Activated naive CD8-positive, alpha-beta T cell treated with anti-CD3 and anti-CD28 coated beads for 36 hours (primary cell): ENCODE measurements around the gene ATG3. TPM values are rescaled to one million over a fixed set of nuclear protein-coding genes. Genes with fewer than 3 reads are reported as not detected.
"Not testable (repeated sequence)": the region's sequence is repeated elsewhere in the genome, so short reads cannot be mapped to it uniquely, and the experiment has no call there.

Source experiments
- DNase-seq: peaks from one replicate; pipeline ENCODE4 v3.0.0; 2021
- H3K27ac Mint-ChIP-seq: one replicate; pipeline ENCODE4 v1.8.0; 2022; ENCODE audit warnings: mild to moderate bottlenecking, moderate library complexity, mixed read lengths
- H3K27me3 Mint-ChIP-seq: one replicate; pipeline ENCODE4 v1.8.0; 2022; ENCODE audit warnings: mild to moderate bottlenecking, mixed read lengths
- H3K36me3 Mint-ChIP-seq: one replicate; pipeline ENCODE4 v1.8.0; 2021; ENCODE audit warnings: mild to moderate bottlenecking, mixed read lengths
- H3K4me1 Mint-ChIP-seq: one replicate; pipeline ENCODE4 v1.8.0; 2021; ENCODE audit warnings: mixed read lengths
- H3K4me3 Mint-ChIP-seq: one replicate; pipeline ENCODE4 v1.8.0; 2022; ENCODE audit warnings: mild to moderate bottlenecking, moderate library complexity, mixed read lengths
- H3K9me3 Mint-ChIP-seq: one replicate; pipeline ENCODE4 v1.8.0; 2022; ENCODE audit warnings: mixed read lengths
- total RNA-seq, 2 experiments: library from RNA; stranded (reverse); gene quantifications; one replicate each; pipeline ENCODE4 v1.2.3, GENCODE V29; 2021

ATG3 gene
- total RNA-seq, 2 experiments from 2014 or later = 76.8 to 76.9 TPM

DNA sequence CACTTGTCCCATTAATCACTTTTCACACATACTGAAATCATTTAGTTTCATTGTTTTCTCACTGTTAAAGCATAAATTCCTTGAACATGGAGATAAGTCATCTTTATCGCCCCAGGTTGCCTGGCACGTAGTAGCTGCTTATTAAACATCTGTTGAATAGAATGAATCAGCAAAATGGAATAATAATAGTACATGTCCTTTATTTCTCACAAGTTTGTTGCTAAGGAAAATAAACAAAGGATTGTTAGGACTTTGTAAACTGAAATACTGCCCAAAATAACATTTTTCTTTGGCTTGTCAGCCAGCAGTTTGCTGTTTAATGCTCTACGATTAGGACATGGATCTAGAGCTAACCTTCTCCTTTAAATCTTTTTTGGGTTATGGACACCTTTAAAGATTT lies 17.9 kb upstream of the ATG3 start:
- H3K36me3 Mint-ChIP-seq = peaks cover 2% of the 10 kb centered on the region

DNA sequence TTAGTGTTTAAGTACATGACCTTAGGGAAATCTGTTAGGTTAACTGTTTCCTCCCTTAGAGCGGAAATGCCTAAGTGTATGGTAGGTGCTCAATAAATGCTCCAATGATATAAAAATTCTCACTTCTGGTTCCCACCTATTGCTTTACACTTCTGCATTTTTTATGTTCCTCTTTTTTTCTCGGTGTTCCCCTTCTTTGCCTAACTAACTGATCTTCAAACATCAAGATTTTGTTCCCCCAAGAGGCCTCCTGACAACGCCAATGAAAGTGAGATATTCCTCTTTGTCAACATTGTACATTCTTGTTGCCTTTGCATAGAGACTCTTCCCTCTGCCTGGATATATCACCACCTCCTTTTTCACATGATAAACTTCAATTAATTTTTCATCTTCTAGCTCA lies 17.5 kb upstream of the ATG3 start:
- Mint-ChIP-seq H3K27ac (no peak overlapping the region), H3K4me3 (no peak overlapping the region), H3K4me1 (peaks cover 5% of the 10 kb centered on the region), H3K9me3 (no peaks in the 10 kb centered on the region), H3K27me3 (no peaks in the 10 kb centered on the region), H3K36me3 (peaks cover 2% of the 10 kb centered on the region)
- no peak for DNase-seq

More for the DNA sequence above, 17.9 kb upstream of the ATG3 start:
- Mint-ChIP-seq H3K4me1 (peaks cover 5% of the 10 kb centered on the region), H3K9me3 (no peaks in the 10 kb centered on the region), H3K27me3 (no peaks in the 10 kb centered on the region), H3K4me3 (no peak overlapping the region), H3K27ac (no peak overlapping the region)
- DNase-seq = no peak

DNA sequence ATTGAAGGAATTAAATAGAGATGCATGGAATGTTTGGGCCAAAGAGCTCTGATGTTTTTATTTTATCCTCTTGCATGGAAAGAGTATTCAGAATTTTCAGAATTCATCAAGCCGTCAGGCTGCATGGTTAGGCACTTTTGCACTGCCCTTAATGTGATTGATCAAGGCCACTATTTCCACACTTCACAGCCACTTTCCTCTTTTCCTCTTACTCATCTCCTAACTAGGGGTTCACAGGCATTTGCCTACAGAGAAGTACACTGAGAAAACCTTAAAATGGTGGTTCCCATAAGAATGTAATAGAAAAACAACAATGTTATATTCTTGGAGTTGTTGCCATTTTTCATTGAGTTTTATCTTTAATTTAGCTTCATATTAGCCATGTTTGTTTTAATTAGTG lies 10.9 kb upstream of the ATG3 start:
- Mint-ChIP-seq H3K27ac (no peak overlapping the region), H3K27me3 (no peaks in the 10 kb centered on the region), H3K36me3 (peaks cover 10% of the 10 kb centered on the region), H3K9me3 (no peaks in the 10 kb centered on the region), H3K4me3 (no peak overlapping the region), H3K4me1 (peaks cover 4% of the 10 kb centered on the region)
- DNase-seq = no peak

DNA sequence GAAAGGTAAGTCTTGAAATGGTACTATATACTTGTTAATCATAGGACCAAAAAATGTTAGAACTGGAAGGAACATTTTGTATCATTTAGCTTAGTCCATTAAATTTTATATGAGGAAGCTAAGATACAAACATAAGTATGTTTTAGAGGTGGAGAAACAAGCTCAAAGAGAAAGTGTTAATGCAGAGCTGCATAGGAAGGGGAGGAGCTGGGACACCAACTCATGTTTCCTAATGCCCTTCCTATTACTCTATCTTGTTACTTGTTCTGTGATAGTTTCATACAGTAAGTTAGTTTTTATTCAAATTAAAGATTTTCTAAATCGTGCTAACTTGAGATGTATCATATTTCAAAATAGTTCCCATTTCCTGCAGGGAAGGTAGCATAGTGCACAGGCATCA lies 7.5 kb upstream of the ATG3 start:
- Mint-ChIP-seq H3K9me3 (no peaks in the 10 kb centered on the region), H3K27ac (no peak overlapping the region), H3K36me3 (peaks cover 13% of the 10 kb centered on the region), H3K4me1 (peaks cover 7% of the 10 kb centered on the region), H3K4me3 (no peak overlapping the region), H3K27me3 (no peaks in the 10 kb centered on the region)
- no peak for DNase-seq

DNA sequence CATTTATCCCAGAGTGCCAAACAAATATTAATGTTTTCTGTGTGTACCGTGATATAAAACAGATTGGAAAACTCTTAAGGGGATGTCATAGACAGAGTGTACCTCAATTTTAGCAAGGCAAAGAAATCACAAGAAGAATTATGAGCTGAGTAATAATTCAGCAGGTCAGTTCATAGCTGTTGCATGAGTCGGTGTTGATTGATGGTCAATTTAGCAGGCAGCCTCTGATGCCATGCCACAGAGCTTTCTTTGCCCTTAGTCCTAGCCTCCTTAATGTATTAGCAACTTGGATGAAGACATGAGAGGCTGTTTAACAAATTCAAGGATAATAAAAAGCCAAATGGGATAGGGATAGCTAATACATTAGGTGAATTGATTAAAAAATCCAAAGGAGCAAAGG lies 6.9 kb upstream of the ATG3 start:
- Mint-ChIP-seq H3K9me3 (no peaks in the 10 kb centered on the region), H3K36me3 (peaks cover 13% of the 10 kb centered on the region), H3K4me3 (no peak overlapping the region), H3K27me3 (no peaks in the 10 kb centered on the region), H3K27ac (no peak overlapping the region), H3K4me1 (peaks cover 11% of the 10 kb centered on the region)
- no peak for DNase-seq

DNA sequence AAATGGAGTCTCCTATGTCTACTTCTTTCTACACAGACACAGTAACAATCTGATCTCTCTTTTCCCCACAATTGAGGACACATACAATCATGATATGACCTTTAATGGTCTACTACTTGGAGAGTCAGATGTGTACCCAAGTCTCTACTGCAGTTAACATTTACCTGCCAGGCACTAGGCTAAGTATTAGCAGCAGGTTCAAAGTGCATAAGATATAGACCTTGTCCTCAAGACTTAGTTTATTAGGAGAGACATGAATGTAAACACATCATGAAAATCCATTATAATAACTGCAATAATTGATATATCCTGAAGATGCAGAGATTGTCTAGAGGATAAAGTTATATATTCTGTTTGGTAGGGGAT lies 3.2 kb upstream of the ATG3 start:
- peaks cover 14% of the 10 kb centered on the region for H3K36me3 Mint-ChIP-seq
- H3K9me3 Mint-ChIP-seq = no peaks in the 10 kb centered on the region
- H3K4me1 Mint-ChIP-seq = peaks cover 20% of the 10 kb centered on the region
- no peak overlapping the region for H3K27ac Mint-ChIP-seq
- no peaks in the 10 kb centered on the region for H3K27me3 Mint-ChIP-seq
- no peak overlapping the region for H3K4me3 Mint-ChIP-seq
- no peak for DNase-seq

DNA sequence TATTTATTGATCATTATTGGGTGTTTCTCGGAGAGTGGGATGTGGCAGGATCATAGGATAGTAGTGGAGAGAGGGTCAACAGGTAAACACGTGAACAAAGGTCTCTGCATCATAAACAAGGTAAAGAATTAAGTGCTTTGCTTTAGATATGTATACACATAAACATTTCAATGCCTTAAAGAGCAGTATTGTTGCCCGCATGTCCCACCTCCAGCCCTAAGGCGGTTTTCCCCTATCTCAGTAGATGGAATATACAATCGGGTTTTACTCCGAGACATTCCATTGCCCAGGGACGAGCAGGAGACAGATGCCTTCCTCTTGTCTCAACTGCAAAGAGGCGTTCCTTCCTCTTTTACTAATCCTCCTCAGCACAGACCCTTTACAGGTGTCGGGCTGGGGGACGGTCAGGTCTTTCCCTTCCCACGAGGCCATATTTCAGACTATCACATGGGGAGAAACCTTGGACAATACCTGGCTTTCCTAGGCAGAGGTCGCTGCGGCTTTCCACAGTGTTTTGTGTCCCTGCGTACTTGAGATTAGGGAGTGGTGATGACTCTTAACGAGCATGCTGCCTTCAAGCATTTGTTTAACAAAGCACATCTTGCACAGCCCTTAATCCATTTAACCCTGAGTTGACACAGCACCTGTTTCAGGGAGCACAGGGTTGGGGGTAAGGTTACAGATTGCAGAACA lies 2.6 kb upstream of the ATG3 start:
- H3K27me3 Mint-ChIP-seq, H3K4me3 Mint-ChIP-seq, H3K9me3 Mint-ChIP-seq, DNase-seq, H3K27ac Mint-ChIP-seq: not testable (repeated sequence)
- peaks cover 26% of the 10 kb centered on the region for H3K4me1 Mint-ChIP-seq
- H3K36me3 Mint-ChIP-seq = peaks cover 14% of the 10 kb centered on the region

DNA sequence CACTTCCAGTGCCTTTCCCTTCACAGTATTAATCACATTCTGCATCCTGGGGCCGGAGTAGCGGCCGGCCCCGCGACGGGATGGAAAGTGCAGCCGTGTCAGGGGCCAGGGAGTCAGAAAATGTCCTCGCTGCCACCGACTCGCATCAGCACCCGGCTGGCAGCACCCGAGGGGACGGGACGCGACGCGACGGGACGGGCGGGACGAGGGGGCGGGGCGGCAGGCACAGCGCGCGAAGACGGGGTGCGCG lies 353 bp downstream of the ATG3 start:
- DNase-seq = no peak
- peaks cover 32% of the 10 kb centered on the region for H3K4me1 Mint-ChIP-seq
- no peaks in the 10 kb centered on the region for H3K27me3 Mint-ChIP-seq
- peak overlapping the region; percentile 90 for H3K4me3 Mint-ChIP-seq
- no peaks in the 10 kb centered on the region for H3K9me3 Mint-ChIP-seq
- peaks cover 22% of the 10 kb centered on the region for H3K36me3 Mint-ChIP-seq
- peak overlapping the region; percentile 91 for H3K27ac Mint-ChIP-seq

DNA sequence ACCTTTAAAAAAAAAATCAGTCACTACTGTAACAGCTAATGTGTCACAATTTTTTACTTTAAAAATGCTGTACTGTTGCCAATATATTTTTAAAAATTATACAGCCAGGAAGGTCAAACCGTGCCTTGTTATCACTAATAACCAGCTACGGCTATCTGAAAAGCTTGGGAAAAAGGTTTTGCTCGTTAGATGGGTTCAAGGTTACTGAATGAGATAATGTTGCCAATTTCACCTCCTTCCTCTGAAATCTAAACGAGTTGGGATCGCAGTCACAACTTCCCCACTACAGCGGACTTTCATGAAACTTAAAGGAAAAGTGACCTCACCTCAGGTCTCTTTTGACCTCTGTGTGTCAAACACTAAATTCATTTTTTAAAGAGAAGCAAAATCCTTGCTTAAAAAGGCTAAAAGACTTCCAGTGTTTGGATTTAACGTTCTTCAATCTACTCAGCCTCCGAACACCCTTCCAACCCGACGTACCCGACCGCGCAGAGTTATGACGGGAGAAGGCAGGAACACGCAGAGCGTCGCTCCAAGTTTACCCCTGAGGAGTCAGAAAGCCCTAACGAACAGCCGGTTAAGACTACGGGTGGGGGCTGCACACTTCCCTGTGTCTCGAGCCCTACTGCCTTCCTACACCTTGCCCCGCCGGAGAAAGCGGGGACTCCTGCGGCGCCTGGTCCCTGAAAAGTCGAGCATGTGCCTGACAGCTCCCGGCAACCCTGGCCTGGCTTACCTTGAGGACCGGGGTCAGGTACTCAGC lies 860 bp downstream of the ATG3 start:
- DNase-seq = peak; percentile 78
- Mint-ChIP-seq H3K27me3 (no peaks in the 10 kb centered on the region), H3K4me1 (peaks cover 32% of the 10 kb centered on the region)

DNA sequence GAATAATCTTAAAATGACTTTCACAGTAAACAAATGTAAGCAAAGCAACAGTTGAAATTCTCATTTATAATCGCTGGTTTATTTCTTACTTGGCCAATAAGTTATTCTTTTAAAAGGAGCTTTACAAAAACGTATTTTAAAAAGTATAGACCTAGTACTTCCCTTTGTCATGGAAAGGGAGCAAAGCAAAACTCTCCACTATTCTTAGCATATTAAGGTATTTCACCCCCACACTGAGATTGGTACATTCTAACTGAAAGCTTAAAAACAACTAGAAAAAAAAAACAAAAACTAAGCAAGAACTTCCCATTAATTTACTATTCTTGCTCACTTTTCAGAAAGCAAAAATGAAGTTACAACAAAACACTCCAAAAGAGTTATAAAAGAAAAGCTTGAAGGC lies 1.5 kb downstream of the ATG3 start:
- Mint-ChIP-seq H3K27ac (no peak overlapping the region), H3K36me3 (peaks cover 27% of the 10 kb centered on the region), H3K27me3 (no peaks in the 10 kb centered on the region), H3K4me3 (peak overlapping the region; percentile 90), H3K9me3 (no peaks in the 10 kb centered on the region), H3K4me1 (peaks cover 38% of the 10 kb centered on the region)
- DNase-seq = no peak

More for the DNA sequence above, 860 bp downstream of the ATG3 start:
- peaks cover 24% of the 10 kb centered on the region for H3K36me3 Mint-ChIP-seq
- H3K27ac Mint-ChIP-seq = peak overlapping the region; percentile 91
- peak overlapping the region; percentile 90 for H3K4me3 Mint-ChIP-seq
- H3K9me3 Mint-ChIP-seq = no peaks in the 10 kb centered on the region

DNA sequence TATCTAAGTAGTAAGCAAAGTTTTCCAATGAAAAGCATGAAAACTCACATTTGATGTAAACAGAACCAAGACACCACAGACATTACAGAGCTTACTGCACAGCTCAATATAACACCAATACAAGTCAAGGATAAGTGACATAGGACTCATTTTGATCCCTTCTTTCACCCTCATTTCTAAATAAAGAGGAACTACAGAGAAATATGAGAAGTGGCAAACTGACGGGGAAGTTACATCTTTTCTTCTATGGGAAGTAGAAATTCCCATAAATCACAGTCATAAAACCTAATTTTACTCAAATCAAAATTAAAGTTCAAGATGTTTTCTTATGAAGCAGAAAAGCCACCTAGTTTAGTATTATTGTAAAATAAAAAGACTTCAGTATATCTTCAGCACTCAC lies 3.8 kb downstream of the ATG3 start:
- DNase-seq = no peak
- Mint-ChIP-seq H3K4me1 (peaks cover 35% of the 10 kb centered on the region), H3K9me3 (no peaks in the 10 kb centered on the region), H3K4me3 (no peak overlapping the region), H3K36me3 (peaks cover 34% of the 10 kb centered on the region), H3K27ac (no peak overlapping the region), H3K27me3 (no peaks in the 10 kb centered on the region)

DNA sequence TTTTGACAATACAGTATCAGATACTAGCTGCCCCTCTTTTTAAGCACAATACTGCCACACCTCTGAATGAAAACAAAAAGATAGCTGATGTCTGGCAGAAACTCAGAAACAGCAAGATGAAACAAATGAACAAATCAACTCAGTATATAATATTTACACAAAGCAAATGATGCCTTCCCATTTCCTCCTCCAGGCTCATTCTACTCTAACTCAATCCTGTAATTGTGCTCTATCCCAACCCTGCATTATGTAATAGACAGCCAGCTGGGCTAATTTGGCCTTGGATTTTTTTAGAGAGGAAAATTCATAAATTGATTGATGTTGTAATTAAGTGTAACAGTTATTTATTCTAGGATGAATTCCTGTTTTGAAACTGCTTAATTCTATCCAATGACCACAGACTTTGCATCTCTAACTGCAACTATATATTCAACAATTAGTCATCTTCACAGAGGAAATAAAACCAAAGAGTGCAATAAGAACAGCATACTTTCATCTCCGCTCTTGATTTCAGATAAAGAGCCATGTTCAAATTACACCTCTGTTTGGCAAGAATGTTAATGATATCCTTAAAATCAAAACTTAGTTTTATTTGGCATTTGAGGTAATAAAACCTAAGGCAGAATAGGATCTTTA lies 6.1 kb downstream of the ATG3 start:
- DNase-seq = no peak
- Mint-ChIP-seq H3K27ac (no peak overlapping the region), H3K9me3 (no peaks in the 10 kb centered on the region), H3K4me1 (peaks cover 39% of the 10 kb centered on the region), H3K36me3 (peaks cover 37% of the 10 kb centered on the region), H3K27me3 (no peaks in the 10 kb centered on the region), H3K4me3 (no peak overlapping the region)

DNA sequence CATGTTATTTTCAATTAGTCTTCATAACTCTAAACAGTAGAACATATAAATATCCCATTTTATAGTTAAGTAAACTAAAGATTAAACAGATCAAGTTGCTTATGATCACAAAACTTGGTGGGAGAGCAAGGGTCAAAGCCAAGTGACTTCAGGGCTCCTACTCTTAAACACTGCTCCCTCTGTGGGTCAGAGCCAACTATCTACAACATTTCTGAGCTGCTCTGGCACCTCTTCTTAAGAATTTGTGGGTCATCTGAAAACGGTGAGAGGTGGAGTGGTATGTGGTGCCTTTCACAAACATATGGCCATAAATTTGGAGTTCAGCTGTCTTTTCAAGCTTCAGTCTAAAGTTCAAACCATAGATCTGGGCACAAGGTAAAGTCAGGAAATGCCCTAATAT lies 10.9 kb downstream of the ATG3 start:
- no peak overlapping the region for H3K27ac Mint-ChIP-seq
- H3K4me1 Mint-ChIP-seq = peaks cover 22% of the 10 kb centered on the region
- no peak for DNase-seq
- H3K9me3 Mint-ChIP-seq = no peaks in the 10 kb centered on the region
- H3K36me3 Mint-ChIP-seq = peaks cover 31% of the 10 kb centered on the region
- H3K27me3 Mint-ChIP-seq = no peaks in the 10 kb centered on the region
- H3K4me3 Mint-ChIP-seq = no peak overlapping the region

DNA sequence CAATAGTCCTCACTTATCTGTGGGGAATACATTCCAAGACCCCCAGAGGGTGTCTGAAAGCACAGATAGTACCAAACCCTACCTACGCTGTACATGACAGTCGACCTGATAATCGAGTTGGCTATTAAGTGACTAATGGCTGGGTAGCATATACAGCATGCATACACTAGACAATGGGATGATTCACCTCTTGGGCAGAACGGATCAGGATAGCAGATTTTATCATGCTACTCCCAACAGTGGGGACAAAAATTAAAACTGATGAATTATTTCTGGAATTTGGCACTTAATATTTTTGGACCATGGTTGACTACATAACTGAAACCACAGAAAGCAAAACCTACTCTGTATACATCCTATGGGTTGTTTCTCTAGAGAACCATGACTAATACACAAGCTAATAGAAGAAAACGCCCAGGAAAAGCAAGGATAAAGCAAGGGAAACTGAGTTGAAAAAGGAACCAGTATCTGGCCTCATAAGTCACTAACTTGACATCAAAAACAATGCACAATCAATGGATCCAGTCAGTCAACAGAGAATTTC lies 15.5 kb downstream of the ATG3 start:
- H3K27me3 Mint-ChIP-seq = no peaks in the 10 kb centered on the region
- peaks cover 16% of the 10 kb centered on the region for H3K4me1 Mint-ChIP-seq
- peaks cover 30% of the 10 kb centered on the region for H3K36me3 Mint-ChIP-seq
- DNase-seq = no peak
- no peak overlapping the region for H3K27ac Mint-ChIP-seq
- H3K4me3 Mint-ChIP-seq = no peak overlapping the region
- no peaks in the 10 kb centered on the region for H3K9me3 Mint-ChIP-seq

DNA sequence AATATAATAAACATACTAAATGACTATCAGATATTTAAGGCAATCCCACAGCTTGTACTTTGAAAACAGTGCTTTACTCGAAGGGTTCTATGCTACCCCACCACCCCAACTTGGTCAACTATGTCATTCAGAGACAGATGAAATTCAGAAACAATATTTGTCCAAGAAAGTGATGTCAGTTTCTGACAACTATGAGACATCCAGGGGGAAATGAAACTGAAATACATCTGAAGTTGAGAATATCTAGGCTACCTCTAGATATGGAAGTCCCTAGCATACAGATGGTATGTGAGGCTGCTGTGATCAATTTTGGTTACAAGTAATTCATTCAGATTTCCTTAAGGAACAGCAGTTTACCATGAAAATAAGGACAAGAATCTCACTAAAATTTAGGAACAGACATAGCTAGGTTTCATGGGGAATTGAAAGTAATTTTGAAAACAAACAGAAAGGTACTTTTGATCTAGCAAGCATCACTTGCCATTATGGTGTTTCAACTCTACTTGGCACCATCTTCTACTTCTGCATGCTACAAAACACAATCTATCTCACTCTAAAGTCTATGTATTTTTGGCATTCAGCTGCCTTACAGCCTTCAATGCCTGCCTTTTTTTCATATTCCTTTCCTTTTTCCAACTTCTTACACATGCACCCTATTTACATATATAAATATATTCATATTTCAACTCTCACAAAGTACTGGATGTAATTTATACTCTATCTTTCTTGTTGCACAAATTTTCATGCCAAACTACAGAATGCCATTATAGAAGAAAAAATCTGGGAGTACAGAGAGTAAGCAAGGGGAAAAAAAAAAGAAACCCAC lies 21.7 kb downstream of the ATG3 start:
- no peaks in the 10 kb centered on the region for H3K9me3 Mint-ChIP-seq
- no peak overlapping the region for H3K4me3 Mint-ChIP-seq
- H3K27ac Mint-ChIP-seq = peak overlapping the region; percentile 86
- DNase-seq = no peak
- H3K27me3 Mint-ChIP-seq = no peaks in the 10 kb centered on the region
- peaks cover 44% of the 10 kb centered on the region for H3K36me3 Mint-ChIP-seq
- peaks cover 37% of the 10 kb centered on the region for H3K4me1 Mint-ChIP-seq
